Measurements from ENCODE around the gene ADAMTS19. TPM values are rescaled to one million over a fixed set of nuclear protein-coding genes. Genes with fewer than 3 reads are reported as not detected.

ADAMTS19 gene
- total RNA-seq, 4 donors from 2014 or later, result 0.42 to 12.0 (median 2.7) TPM; not detected in 1

GRCh38 chr5:129716235-129716634 lies 256.1 kb downstream of the ADAMTS19 start:
- Histone ChIP-seq H3K27me3 (no peaks in the 10 kb centered on the region), H3K27ac (no peak overlapping the region), H3K36me3 (no peaks in the 10 kb centered on the region), H3K4me1 (no peaks in the 10 kb centered on the region), H3K9me3 (no peaks in the 10 kb centered on the region), H3K4me3 (no peak overlapping the region)
- TF ChIP-seq EP300 (IDR thresholded peaks at IDR 0.05), result no peak
- no peak for TF ChIP-seq POLR2A (IDR thresholded peaks at IDR 0.05)
- TF ChIP-seq CTCF (IDR thresholded peaks at IDR 0.05), result no peak
- no peak for DNase-seq (ENCODE audit: low spot score in 2 of 2)
- 62 to 69% methylated on average over 1 of the region's 1 CpG for WGBS, 2 donors

- 78 to 82% methylated on average over 5 of the region's 5 CpGs for WGBS, 2 donors
- Histone ChIP-seq H3K27me3 (no peaks in the 10 kb centered on the region), H3K36me3 (no peaks in the 10 kb centered on the region), H3K9me3 (no peaks in the 10 kb centered on the region), H3K27ac (no peak overlapping the region), H3K4me1 (no peaks in the 10 kb centered on the region), H3K4me3 (no peak overlapping the region)
- TF ChIP-seq EP300 (IDR thresholded peaks at IDR 0.05) (no peak), CTCF (IDR thresholded peaks at IDR 0.05) (no peak), POLR2A (IDR thresholded peaks at IDR 0.05) (no peak)
- DNase-seq (ENCODE audit: low spot score in 2 of 2), result no peak
Observed at GRCh38 chr5:129716651-129717050, 256.6 kb downstream of the ADAMTS19 start.

- Histone ChIP-seq H3K27ac (no peak overlapping the region), H3K9me3 (no peaks in the 10 kb centered on the region), H3K4me3 (no peak overlapping the region), H3K27me3 (no peaks in the 10 kb centered on the region), H3K36me3 (no peaks in the 10 kb centered on the region), H3K4me1 (no peaks in the 10 kb centered on the region)
- TF ChIP-seq POLR2A (IDR thresholded peaks at IDR 0.05), result no peak
- TF ChIP-seq EP300 (IDR thresholded peaks at IDR 0.05), result no peak
- TF ChIP-seq CTCF (IDR thresholded peaks at IDR 0.05), result no peak
- DNase-seq (ENCODE audit: low spot score in 2 of 2), result no peak
Observed at GRCh38 chr5:129717751-129718310, 257.7 kb downstream of the ADAMTS19 start.

GRCh38 chr5:129718471-129719090 lies 258.5 kb downstream of the ADAMTS19 start:
- DNase-seq (ENCODE audit: low spot score in 2 of 2), result no peak
- no peak for TF ChIP-seq CTCF (IDR thresholded peaks at IDR 0.05)
- no peak for TF ChIP-seq EP300 (IDR thresholded peaks at IDR 0.05)
- TF ChIP-seq POLR2A (IDR thresholded peaks at IDR 0.05), result no peak

GRCh38 chr5:129724222-129724621 lies 264.1 kb downstream of the ADAMTS19 start:
- WGBS, 2 donors, result 27 to 28% methylated on average over 2 of the region's 2 CpGs
- Histone ChIP-seq H3K4me1 (no peaks in the 10 kb centered on the region), H3K36me3 (no peaks in the 10 kb centered on the region), H3K4me3 (no peak overlapping the region), H3K27ac (no peak overlapping the region), H3K9me3 (no peaks in the 10 kb centered on the region), H3K27me3 (no peaks in the 10 kb centered on the region)
- TF ChIP-seq EP300 (IDR thresholded peaks at IDR 0.05), result no peak
- no peak for TF ChIP-seq CTCF (IDR thresholded peaks at IDR 0.05)
- no peak for TF ChIP-seq POLR2A (IDR thresholded peaks at IDR 0.05)
- DNase-seq (ENCODE audit: low spot score in 2 of 2), result no peak

More at GRCh38 chr5:129718471-129719090, 258.5 kb downstream of the ADAMTS19 start:
- H3K27me3 ChIP-seq, result no peaks in the 10 kb centered on the region
- 72 to 73% methylated on average over 1 of the region's 1 CpG for WGBS, 2 donors
- no peak overlapping the region for H3K27ac ChIP-seq
- no peaks in the 10 kb centered on the region for H3K4me1 ChIP-seq
- H3K36me3 ChIP-seq, result no peaks in the 10 kb centered on the region
- no peaks in the 10 kb centered on the region for H3K9me3 ChIP-seq
- H3K4me3 ChIP-seq, result no peak overlapping the region

Data from tibial nerve (tissue), 4 donors.